Head of caudate nucleus (tissue), 42 donors: Measurements from ENCODE around the gene LRRC3.

Experiments used
- DNase-seq, 42 donors: peaks; one replicate each; pipeline versions ENCODE4 v3.0.0 to v3.0.0-alpha.2; 2020 to 2021; ENCODE audit warnings: mixed read lengths in 7 of 42
- intact Hi-C: fragments of 100-400 bp; cut with DNase I; formaldehyde crosslinking; loops from one replicate; pipeline ENCODE4 v1.15.0; 2022

The LRRC3 gene

DNA sequence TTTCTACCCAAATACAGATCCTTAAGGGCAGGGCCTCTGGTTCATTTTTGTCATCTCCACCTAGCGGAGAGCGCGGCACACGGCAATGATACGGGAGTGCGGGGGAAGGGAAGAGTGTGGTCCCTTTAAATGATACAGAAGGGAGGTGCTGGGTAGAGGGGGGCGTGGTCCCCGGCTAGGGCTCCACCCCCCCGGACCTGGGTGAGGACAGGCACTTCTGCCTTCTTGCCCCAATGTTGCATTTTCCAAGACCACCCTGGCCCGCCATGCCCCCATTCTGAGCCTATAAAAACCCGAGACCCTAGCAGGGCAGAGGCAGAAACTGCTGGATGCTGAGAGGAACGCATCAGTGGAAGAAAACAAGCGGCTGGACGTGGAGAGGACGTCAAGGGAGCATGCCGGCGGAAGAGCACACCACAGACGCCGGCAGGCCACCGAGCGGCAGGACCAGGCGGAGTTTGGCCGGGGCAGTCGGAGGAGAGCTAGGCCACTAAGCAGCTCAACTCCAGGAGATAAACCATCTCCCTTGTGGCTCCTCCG is 30.0 kb downstream of the LRRC3 start:
- DNase-seq = peak in 3 of 42 donors; percentile 10 to 34 (median 17)
- intact Hi-C loops = no loop called here

DNA sequence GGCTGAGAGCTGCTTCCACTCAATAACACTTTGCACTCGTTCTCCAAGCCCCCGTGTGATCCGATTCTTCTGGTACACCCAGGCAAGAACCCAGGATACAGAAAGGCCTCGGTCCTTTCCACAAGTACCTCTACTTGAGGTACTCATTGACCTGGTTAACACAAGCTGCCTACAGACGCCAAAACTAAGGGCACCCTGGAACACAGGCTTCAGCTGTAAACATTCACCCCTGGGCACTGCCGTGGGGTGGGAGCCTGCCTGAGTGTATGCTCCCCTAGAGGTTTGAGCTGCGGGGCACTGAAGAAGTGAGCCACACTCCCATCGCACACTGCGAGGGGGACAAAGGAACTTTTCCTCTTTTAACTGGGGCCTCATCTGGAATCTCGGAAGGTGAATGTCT is 30.5 kb downstream of the LRRC3 start:
- DNase-seq = no peak
- intact Hi-C loops = no loop called here

GRCh38 chr21:44486302-44486701 is 31.0 kb downstream of the LRRC3 start:
- no peak for DNase-seq
- intact Hi-C loops = no loop called here

DNA sequence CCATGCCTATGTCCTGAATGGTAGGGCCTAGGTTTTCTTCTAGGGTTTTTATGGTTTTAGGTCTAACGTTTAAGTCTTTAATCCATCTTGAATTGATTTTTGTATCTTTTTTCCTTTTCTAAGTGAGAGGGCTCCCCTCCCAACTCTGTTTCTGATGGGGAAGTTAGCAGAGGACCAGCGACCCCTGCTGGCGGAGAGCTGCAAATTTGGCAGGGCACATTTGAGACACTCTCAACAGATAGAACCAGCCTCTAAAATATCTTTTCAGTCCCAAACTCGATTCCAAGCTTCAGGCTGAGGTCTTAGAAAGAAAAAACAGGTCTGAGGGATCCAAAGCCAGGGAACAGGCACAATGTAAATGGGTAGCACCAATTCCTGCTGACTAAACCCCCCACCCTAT is 32.5 kb downstream of the LRRC3 start:
- DNase-seq = no peak
- intact Hi-C loops = no loop called here

DNA sequence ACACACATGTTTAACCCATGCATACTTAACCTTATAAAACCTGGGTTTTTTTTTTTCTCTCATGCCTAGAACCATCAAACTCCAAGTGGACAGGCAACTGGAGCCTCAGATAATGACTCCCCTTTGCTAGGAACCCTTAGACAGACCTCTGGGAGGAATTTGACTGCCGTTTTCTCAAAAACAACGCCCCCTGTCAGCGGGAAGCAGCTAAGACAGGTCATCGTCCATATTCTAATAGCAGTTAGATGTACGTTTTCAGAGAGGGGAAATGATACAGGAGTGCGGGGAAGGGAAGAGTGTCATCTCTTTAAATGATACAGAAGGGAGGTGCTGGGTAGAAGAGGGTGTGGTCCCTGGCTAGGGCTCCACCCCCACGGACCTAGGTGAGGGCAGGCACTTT is 34.7 kb downstream of the LRRC3 start:
- intact Hi-C loops = no loop called here
- DNase-seq = no peak

- intact Hi-C loops = no loop called here
- DNase-seq = no peak
Measured at GRCh38 chr21:44490405-44490804, 35.1 kb downstream of the LRRC3 start.

DNA sequence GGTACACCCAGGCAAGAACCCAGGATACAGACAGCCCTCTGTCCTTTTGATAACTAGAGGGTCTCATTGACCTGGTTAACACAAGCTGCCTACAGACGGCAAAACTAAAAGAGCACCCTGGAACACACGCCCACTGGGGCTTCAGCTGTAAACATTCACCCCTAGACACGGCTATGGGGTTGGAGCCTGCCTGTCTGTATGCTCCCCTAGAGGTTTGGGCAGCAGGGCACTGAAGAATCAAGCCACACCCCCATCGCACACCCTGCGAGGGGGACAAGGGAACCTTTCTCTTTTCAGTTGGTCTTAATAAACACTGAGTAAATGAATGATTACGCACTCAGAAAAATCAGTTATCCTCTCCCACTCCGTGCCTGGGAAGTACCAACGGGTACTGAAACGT is 35.5 kb downstream of the LRRC3 start:
- intact Hi-C loops = no loop called here
- no peak for DNase-seq

- intact Hi-C loops = no loop called here
- no peak for DNase-seq
Measured at GRCh38 chr21:44492567-44493385, 37.5 kb downstream of the LRRC3 start.

DNA sequence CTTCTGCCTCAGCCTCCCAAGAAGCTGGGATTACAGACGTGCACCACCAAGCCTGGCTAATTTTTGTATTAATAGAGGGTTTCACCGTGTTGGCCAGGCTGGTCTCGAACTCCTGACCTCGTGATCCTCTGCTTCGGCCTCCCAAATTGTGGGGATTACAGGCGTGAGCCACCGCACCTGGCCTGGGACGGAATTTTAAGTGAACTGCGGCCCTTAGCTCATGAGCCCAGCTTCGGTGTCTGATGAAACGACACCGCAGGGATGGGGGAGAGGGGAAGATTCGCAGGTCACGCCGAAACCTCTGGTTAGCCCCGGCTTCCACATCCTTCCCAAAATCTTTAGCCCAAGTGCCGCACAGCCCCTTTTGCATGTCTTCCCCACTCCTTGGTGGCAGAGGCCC is 39.1 kb downstream of the LRRC3 start:
- no peak for DNase-seq
- intact Hi-C loops = no loop called here

GRCh38 chr21:44494956-44495355 is 39.6 kb downstream of the LRRC3 start:
- intact Hi-C loops = no loop called here
- DNase-seq = no peak

GRCh38 chr21:44495611-44496563 is 40.6 kb downstream of the LRRC3 start:
- intact Hi-C loops = no loop called here
- DNase-seq = no peak

DNA sequence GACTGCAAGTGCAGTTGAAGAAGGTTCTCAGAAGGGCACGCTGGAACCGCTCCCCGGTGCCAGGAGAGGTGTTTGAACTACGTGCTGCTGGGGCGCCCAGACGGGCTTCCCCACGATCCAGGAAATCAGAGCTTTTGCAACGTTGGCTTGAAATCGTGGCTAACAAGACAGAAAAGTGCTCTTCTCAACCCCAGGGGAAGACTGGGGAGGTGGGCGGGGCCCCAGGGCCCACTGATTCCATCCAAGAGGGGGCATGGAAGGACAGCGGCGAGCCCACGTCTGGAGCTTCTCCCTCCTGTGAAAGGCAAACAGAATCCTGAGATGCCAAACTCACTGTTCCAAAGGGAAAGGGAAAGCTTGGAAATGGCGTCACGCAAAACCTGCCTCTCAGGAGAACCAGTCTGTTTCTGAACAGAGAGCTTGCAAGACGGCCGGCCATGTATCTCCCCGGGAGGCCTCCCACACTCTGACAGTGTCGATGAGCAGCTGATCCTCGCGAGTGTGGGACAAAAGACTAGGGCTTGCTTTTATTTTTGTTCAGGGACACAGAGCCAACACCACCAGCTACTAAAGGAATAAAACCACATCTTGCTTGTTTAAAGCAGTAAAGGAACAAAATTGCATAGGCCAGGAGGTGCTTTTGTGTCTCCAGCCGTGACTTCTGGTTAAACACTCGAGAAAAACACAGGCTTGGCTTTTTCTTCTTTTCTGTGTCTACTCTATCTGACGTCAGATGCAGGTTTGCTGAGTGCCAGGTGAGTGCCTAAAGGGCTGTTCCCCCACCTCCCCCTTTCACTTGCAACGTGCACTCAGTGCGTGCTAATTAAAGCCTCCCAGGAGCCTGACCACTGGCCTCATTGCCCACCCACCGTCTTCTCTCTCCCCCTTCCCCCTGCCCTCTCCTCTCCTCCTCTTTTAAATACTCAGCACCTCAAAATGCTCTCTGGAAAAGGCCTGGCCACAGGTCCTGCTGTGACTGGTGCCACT is 41.5 kb downstream of the LRRC3 start:
- DNase-seq = no peak
- intact Hi-C loops = no loop called here

- no peak for DNase-seq
- intact Hi-C loops = no loop called here
Measured at GRCh38 chr21:44497703-44498126, 42.4 kb downstream of the LRRC3 start.

DNA sequence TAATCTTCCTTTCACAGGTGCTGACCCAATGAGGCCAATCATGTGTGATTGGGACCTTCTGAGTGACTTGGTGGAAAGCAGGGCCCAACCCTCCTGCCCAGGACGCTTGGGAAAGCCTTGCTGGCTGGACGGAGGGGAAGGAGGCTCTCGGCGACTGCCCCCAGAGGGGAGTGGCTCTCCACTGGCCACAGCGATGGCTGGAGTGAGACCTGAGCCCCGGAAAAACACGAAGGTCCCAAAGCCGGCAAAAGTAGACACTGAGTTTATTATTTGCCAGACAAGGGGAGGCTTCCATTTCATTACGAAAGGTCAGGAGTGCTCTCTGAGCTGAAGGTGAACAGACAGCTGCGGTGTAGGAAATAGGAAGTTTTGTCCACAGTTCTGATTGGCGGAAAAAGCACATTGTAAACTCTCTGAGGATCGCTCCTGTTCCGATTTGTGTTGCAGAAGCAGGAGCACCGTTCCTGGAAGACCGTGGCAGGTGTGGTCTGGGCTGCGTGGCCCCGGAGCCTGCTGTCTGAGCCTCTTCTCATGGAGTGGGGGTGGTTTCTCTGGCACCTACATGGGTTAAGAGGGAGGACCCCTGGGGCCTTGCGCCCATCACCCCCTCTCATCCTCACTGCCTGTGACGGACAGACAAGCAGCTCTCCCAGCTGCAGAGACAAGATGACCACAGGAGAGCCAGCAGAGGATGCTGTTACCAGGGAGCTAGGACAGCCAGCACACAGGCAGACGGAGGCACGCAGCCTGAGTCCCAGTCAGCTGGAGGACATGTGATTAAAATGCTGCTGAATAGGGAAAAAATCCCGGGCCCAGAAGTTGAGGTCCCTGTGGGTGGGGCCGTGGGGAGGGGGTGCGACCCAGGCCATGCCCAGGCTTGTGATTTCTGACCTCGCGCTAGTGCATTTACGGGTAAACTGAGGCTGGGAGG is 43.2 kb downstream of the LRRC3 start:
- intact Hi-C loops = no loop called here
- DNase-seq = no peak

DNA sequence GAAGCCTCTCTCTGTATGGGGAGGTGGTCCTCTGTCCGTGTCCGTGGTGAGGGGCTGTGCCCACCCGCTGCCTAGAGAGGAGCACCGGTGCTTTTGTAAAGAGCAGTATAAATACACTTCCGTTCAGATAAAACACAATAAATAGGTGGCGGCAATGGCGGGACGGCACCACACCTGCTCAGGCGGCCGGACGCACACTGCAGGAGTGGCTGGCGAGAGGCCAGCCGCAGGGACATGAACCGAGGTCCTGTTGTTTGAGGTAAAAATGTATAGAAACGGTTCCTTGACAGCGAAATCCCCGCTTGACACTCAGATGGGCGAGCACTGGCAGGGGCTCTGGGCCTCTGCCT is 43.9 kb downstream of the LRRC3 start:
- intact Hi-C loops = no loop called here
- no peak for DNase-seq

DNA sequence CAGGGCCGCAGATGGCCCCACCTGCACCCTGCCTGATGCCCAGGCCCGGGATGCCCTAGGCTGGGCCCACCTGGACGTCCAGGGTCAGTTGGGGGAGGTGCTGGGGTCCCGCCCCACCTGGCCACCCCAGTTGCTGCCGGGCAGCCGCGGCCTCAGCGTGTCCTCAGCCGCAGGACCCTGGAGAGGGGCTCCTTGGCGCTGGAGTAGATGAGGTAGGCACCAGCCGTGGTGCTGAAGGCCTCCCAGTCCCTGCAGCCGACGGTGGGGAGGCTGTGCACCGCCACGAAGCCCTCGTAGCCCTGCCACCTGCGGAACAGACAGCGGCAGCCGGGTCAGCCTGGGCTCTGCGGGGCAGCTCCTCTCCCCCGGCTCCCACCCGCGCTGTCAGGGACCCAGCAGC is 44.3 kb downstream of the LRRC3 start:
- no peak for DNase-seq
- intact Hi-C loops = no loop called here

GRCh38 chr21:44500111-44500510 is 44.8 kb downstream of the LRRC3 start:
- DNase-seq = no peak
- intact Hi-C loops = no loop called here
